Upper lobe of left lung (tissue), 4 donors: ENCODE data around the gene FOSL2.

Experiments
- CTCF ChIP-seq, 6 experiments: fragments of 450-650 bp in 4 of 6; fragments of 200-600 bp in 2 of 6; sonication (generic) in 2 of 6; IDR thresholded peaks; one replicate each; pipeline ENCODE4 v1.5.1; 2016 to 2019; ENCODE audit warnings: antibody characterized with exemption in 6 of 6
- POLR2A ChIP-seq, 4 donors: fragments of 450-650 bp; IDR thresholded peaks; one replicate each; pipeline ENCODE4 v1.5.1; 2016 to 2017; ENCODE audit warnings: antibody characterized with exemption in 4 of 4, mild to moderate bottlenecking in 2 of 4

- no peak for TF ChIP-seq CTCF (IDR thresholded peaks at IDR 0.05)
- TF ChIP-seq POLR2A (IDR thresholded peaks at IDR 0.05), result no peak
Measured at GRCh38 chr2:28451793-28452533, 59.3 kb downstream of the FOSL2 start.
